Esophagus muscularis mucosa (tissue), 4 donors: ENCODE measurements around the gene KRTAP4-6. TPM values are rescaled to one million over a fixed set of nuclear protein-coding genes. Genes with fewer than 3 reads are reported as not detected.
"Not testable (repeated sequence)": the region's sequence is repeated elsewhere in the genome, so short reads cannot be mapped to it uniquely, and the experiment has no call there.

Source experiments
- DNase-seq: peaks from one replicate; pipeline ENCODE4 v3.0.0-alpha.2; 2017; ENCODE audit errors: extremely low spot score
- H3K27ac ChIP-seq, 4 donors: fragments of 200-600 bp; sonication (generic); replicated peaks in 1 of 4; 1 replicate in 3 of 4; 2 replicates in 1 of 4; pipeline ENCODE4 v1.5.1; 2016 to 2019; ENCODE audit warnings: mild to moderate bottlenecking in 1 of 4
- H3K27me3 ChIP-seq, 4 donors: fragments of 200-600 bp; sonication (generic); one replicate each; pipeline versions ENCODE4 v1.5.1 to v1.6.0; 2016 to 2019
- H3K36me3 ChIP-seq, 4 donors: fragments of 200-600 bp; sonication (generic); one replicate each; pipeline ENCODE4 v1.5.1; 2016 to 2019
- H3K4me1 ChIP-seq, 4 donors: fragments of 200-600 bp; sonication (generic); one replicate each; pipeline ENCODE4 v1.5.1; 2016 to 2019
- H3K4me3 ChIP-seq, 4 donors: fragments of 200-600 bp; sonication (generic); 1 replicate in 2 of 4; 2 replicates in 2 of 4; pipeline ENCODE4 v1.5.1; 2016 to 2019; ENCODE audit warnings: mild to moderate bottlenecking in 4 of 4, moderate library complexity in 1 of 4
- H3K9me3 ChIP-seq, 4 donors: fragments of 200-600 bp; sonication (generic); 1 replicate in 3 of 4; 2 replicates in 1 of 4; pipeline ENCODE4 v1.5.1; 2016 to 2019
- CTCF ChIP-seq, 3 experiments: fragments of 200-600 bp in 2 of 3; fragments of 450-650 bp in 1 of 3; sonication (generic) in 2 of 3; IDR thresholded peaks; one replicate each; pipeline ENCODE4 v1.5.1; 2017 to 2019; ENCODE audit warnings: antibody characterized with exemption in 3 of 3, mild to moderate bottlenecking in 2 of 3, moderate library complexity in 1 of 3
- EP300 ChIP-seq: sonication (generic); formaldehyde crosslinking; IDR thresholded peaks from one replicate; pipeline ENCODE4 v1.6.1; 2017; ENCODE audit warnings: antibody characterized with exemption
- POLR2A ChIP-seq: fragments of 450-650 bp; IDR thresholded peaks from one replicate; pipeline ENCODE4 v1.6.1; 2017; ENCODE audit warnings: antibody characterized with exemption, moderate library complexity, mild to moderate bottlenecking, low read depth
- POLR2AphosphoS5 ChIP-seq, 2 donors: sonication (generic); formaldehyde crosslinking; IDR thresholded peaks; one replicate each; pipeline ENCODE4 v1.6.1; 2017; ENCODE audit warnings: antibody characterized with exemption in 2 of 2
- WGBS: methylation state at CpG from one replicate; pipeline ENCODE4 v1.1.5; 2018; 5-methylcytosine and 5-hydroxymethylcytosine counted together
- intact Hi-C: fragments of 100-400 bp; cut with DNase I; formaldehyde crosslinking; loops from one replicate; pipeline ENCODE4 v1.15.1; 2023
- total RNA-seq, 4 donors: library from RNA; depleted of rRNA; stranded (reverse); fragments of >200 nt; gene quantifications; one replicate each; pipeline versions ENCODE4 v1.1.0 to v1.2.1, GENCODE V29; 2016

Gene KRTAP4-6
- total RNA-seq, 4 donors from 2014 or later = not detected

DNA sequence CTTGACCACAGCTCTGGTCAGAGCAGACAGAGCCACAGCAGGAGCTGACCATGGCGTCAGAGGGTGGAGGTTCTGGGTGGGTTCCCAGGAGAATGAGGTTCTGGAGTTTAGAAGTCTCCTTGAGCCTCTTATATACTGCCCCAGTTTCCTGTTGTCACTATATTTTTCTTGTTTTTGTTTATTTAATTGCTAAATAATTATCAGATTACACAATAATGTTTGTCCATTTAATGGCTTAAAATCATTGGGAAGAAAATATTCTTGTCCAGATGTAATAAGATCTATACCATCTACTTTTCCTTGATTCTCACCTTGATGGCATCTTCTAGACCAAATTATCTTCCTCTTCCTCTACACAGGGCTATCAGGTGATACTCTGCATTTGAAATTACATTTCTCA, 27.8 kb upstream of the KRTAP4-6 start, which contains the start of gene KRTAP4-3:
Gene KRTAP4-3, minus strand, starts transcription at position 101 of the 400 bp plus-strand sequence. Its CDS starts 49 bp downstream, at position 52.
- 100% methylated on average over 1 of the region's 1 CpG for WGBS
- TF ChIP-seq POLR2A (no peak), EP300 (no peak), CTCF (IDR thresholded peaks at IDR 0.05) (no peak), POLR2AphosphoS5 (IDR thresholded peaks at IDR 0.05) (no peak)
- no peak for DNase-seq
- Histone ChIP-seq H3K4me3 (no peak within 1 kb of the TSS), H3K4me1 (no peaks in the 10 kb centered on the region), H3K36me3 (no peaks in the 10 kb centered on the region), H3K27me3 (peaks cover 0 to 6% (median 0%) of the 10 kb centered on the region in 4 donors), H3K27ac (no peak within 1 kb of the TSS), H3K9me3 (no peaks in the 10 kb centered on the region)
- intact Hi-C loops = no loop called here

DNA sequence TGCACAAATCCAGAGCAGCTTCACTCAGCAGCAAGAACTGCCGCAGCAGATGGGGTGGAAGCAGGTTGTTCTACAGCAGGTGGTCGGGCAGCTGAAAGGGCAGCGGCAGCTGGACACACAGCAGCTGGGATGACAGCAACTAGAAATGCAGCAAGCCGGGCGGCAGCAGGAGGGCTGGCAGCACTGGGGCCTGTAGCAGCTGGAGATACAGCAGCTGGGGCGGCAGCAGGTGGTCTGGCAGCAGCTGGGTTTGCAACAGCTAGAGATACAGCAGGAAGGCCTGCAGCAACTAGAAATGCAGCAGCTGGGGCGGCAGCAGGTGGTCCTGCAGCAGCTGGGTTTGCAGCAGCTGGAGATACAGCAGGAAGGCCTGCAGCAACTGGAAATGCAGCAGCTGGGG, 27.2 kb upstream of the KRTAP4-6 start:
- 85% methylated on average over 6 of the region's 7 CpGs for WGBS
- intact Hi-C loops = no loop called here
- Histone ChIP-seq H3K27me3 (peaks cover 0 to 9% (median 0%) of the 10 kb centered on the region in 4 donors), H3K4me3 (no peak overlapping the region), H3K27ac (no peak overlapping the region), H3K9me3 (no peaks in the 10 kb centered on the region), H3K36me3 (no peaks in the 10 kb centered on the region), H3K4me1 (no peaks in the 10 kb centered on the region)
- no peak for DNase-seq
- TF ChIP-seq POLR2AphosphoS5 (IDR thresholded peaks at IDR 0.05) (no peak), EP300 (no peak), CTCF (IDR thresholded peaks at IDR 0.05) (no peak), POLR2A (no peak)

- Histone ChIP-seq H3K4me3 (no peak overlapping the region), H3K4me1 (no peaks in the 10 kb centered on the region), H3K36me3 (no peaks in the 10 kb centered on the region), H3K9me3 (no peaks in the 10 kb centered on the region), H3K27me3 (peaks cover 0 to 26% (median 2%) of the 10 kb centered on the region in 4 donors), H3K27ac (no peak overlapping the region)
- intact Hi-C loops = no loop called here
- 68% methylated on average over 7 of the region's 7 CpGs for WGBS
- TF ChIP-seq EP300 (no peak), CTCF (IDR thresholded peaks at IDR 0.05) (no peak), POLR2A (no peak), POLR2AphosphoS5 (IDR thresholded peaks at IDR 0.05) (no peak)
- DNase-seq = no peak
These were observed 23.5 kb upstream of the KRTAP4-6 start for GRCh38 chr17:41163828-41164227.

DNA sequence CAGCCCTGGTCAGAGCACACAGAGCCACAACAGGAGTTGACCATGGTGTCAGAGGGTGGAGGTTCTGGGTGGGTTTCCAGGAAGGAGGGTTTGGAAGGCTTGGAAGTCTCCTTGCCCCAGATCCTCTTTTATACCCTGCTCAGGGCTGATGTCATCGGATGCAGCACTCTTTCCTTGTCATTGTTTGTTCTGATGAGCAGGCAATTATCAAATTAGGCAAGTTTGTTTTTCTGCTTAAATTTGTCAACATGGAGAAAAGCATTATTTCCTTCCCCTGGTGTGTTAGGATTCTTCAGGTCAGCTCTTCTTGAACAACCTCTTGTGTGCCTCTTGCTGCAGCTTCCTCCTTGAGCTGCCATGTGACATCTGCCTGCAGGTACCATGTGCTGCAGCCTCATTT, 20.3 kb upstream of the KRTAP4-6 start, which contains the start of gene KRTAP4-4:
Gene KRTAP4-4, minus strand, starts transcription at position 101 of the 400 bp plus-strand sequence. Its CDS starts 57 bp downstream, at position 44.
- no peak for DNase-seq
- TF ChIP-seq EP300 (no peak), CTCF (IDR thresholded peaks at IDR 0.05) (no peak), POLR2A (no peak), POLR2AphosphoS5 (IDR thresholded peaks at IDR 0.05) (no peak)
- no peak within 1 kb of the TSS for H3K4me3 ChIP-seq
- intact Hi-C loops = no loop called here
- WGBS = 100% methylated on average over 1 of the region's 1 CpG
- no peaks in the 10 kb centered on the region for H3K36me3 ChIP-seq
- H3K9me3 ChIP-seq = no peaks in the 10 kb centered on the region
- H3K27me3 ChIP-seq = peaks cover 0 to 41% (median 2%) of the 10 kb centered on the region in 4 donors
- no peak within 1 kb of the TSS for H3K27ac ChIP-seq
- H3K4me1 ChIP-seq = no peaks in the 10 kb centered on the region

GRCh38 chr17:41160190-41160589, 19.8 kb upstream of the KRTAP4-6 start:
- H3K4me3 ChIP-seq, H3K9me3 ChIP-seq, intact Hi-C loops, H3K4me1 ChIP-seq, H3K36me3 ChIP-seq, DNase-seq, H3K27ac ChIP-seq: not testable (repeated sequence)
- WGBS = 85% methylated on average over 3 of the region's 3 CpGs
- H3K27me3 ChIP-seq = peaks cover 0 to 42% (median 2%) of the 10 kb centered on the region in 4 donors
